NB4 (cell line): Measurements from ENCODE around the gene CYP2D6.
"Not testable (repeated sequence)": the region's sequence is repeated elsewhere in the genome, so short reads cannot be mapped to it uniquely, and the experiment has no call there.

ENCODE experiments used
- DNase-seq: peaks from one replicate; pipeline ENCODE4 v3.0.0; 2010; ENCODE audit warnings: low read depth
- H3K4me3 ChIP-seq: one replicate; pipeline ENCODE4 v1.5.1; 2011; ENCODE audit warnings: mild to moderate bottlenecking, low read depth, low read length, moderate library complexity
- MAX ChIP-seq: IDR thresholded peaks from 2 replicates; pipeline ENCODE4 v1.6.1; 2011; ENCODE audit warnings: low read depth, low read length
- MYC ChIP-seq: IDR thresholded peaks from 2 replicates; pipeline ENCODE4 v1.6.1; 2011; ENCODE audit warnings: low read depth, low read length
- POLR2A ChIP-seq: IDR thresholded peaks from 2 replicates; pipeline ENCODE4 v1.6.1; 2011; ENCODE audit warnings: mild to moderate bottlenecking; ENCODE audit not compliant: insufficient read length; ENCODE audit errors: extremely low read depth
- TF ChIP-seq, protein P1 (sequence below): IDR thresholded peaks from one replicate; pipeline ENCODE4 v1.5.1; 2012; ENCODE audit warnings: low read depth, low read length

CYP2D6 gene

GRCh38 chr22:42111798-42112197 lies 18.8 kb downstream of the CYP2D6 start:
- no peak overlapping the region for H3K4me3 ChIP-seq
- DNase-seq: no peak
- TF ChIP-seq MAX (no peak), POLR2A (no peak), MYC (no peak)
- TF ChIP-seq, protein P1, sequence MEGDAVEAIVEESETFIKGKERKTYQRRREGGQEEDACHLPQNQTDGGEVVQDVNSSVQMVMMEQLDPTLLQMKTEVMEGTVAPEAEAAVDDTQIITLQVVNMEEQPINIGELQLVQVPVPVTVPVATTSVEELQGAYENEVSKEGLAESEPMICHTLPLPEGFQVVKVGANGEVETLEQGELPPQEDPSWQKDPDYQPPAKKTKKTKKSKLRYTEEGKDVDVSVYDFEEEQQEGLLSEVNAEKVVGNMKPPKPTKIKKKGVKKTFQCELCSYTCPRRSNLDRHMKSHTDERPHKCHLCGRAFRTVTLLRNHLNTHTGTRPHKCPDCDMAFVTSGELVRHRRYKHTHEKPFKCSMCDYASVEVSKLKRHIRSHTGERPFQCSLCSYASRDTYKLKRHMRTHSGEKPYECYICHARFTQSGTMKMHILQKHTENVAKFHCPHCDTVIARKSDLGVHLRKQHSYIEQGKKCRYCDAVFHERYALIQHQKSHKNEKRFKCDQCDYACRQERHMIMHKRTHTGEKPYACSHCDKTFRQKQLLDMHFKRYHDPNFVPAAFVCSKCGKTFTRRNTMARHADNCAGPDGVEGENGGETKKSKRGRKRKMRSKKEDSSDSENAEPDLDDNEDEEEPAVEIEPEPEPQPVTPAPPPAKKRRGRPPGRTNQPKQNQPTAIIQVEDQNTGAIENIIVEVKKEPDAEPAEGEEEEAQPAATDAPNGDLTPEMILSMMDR: no peak

- no peak overlapping the region for H3K4me3 ChIP-seq
- DNase-seq: no peak
- no peak for TF ChIP-seq MYC
Observed at GRCh38 chr22:42108848-42109247, 21.8 kb downstream of the CYP2D6 start.

DNA sequence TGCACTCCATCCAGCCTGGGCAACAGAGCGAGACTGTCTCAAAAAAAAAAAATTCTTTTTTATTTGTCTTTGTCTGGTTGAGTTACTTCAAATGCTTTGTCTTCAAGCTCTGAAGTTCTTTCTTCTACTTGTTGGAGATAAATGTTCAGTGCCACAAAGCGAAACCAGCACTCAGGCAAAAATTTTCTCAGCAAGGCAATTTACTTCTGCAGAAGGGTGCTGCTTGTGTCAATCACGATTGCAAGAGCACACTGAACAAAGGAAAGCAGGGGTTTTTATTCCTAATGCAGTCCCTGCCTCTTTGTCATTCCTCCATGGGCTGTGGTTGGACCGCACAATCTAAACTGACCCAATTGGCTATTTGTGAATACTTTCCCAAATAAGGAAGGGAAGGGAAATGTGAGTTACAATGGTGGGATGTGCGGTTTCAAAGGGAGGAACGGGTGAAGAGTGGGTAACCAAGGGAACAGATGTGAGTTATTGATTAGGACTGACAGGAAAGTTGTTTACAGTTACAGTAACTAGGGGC lies 26.2 kb downstream of the CYP2D6 start:
- not testable (repeated sequence) for DNase-seq, H3K4me3 ChIP-seq

DNA sequence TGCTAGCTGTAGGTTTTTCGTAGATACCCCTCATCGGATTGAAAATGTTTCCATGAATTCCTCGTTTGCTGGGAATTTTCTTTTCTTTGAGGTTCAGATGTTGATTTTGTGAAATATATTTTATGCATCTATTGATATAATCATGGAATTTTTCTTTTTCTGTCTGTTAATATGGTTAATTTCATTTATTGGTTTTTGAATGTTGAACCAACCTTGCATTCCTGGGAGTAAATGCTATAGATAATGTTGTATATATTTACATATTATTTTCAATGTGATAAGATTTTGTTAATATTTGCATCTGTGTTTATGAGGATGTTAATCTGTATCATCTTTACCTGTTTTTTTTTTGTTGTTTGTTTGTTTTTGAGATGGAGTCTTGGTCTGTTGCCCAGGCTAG lies 29.4 kb downstream of the CYP2D6 start:
- no peak for DNase-seq
- H3K4me3 ChIP-seq: no peak overlapping the region
- TF ChIP-seq POLR2A (no peak), MAX (no peak), MYC (no peak)
- TF ChIP-seq, protein P1: no peak

DNA sequence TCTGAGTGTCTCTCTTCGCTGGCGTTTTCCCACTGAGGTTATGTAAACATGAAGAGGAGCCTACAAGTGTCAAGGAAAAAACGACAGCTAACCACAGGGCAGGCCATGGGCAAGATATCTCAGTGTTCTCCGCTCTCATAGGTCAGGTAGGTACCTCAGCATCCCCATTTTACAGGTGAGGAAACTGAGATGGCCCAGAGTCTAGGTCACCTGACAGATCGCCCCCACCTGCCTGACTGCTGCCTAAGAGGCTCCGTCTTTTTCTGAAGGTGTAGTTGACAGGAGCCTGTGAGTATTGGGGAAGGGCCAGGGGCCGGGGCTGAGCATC lies 39.2 kb downstream of the CYP2D6 start:
- peak overlapping the region; percentile 64 for H3K4me3 ChIP-seq
- no peak for DNase-seq
- no peak for TF ChIP-seq MAX

DNA sequence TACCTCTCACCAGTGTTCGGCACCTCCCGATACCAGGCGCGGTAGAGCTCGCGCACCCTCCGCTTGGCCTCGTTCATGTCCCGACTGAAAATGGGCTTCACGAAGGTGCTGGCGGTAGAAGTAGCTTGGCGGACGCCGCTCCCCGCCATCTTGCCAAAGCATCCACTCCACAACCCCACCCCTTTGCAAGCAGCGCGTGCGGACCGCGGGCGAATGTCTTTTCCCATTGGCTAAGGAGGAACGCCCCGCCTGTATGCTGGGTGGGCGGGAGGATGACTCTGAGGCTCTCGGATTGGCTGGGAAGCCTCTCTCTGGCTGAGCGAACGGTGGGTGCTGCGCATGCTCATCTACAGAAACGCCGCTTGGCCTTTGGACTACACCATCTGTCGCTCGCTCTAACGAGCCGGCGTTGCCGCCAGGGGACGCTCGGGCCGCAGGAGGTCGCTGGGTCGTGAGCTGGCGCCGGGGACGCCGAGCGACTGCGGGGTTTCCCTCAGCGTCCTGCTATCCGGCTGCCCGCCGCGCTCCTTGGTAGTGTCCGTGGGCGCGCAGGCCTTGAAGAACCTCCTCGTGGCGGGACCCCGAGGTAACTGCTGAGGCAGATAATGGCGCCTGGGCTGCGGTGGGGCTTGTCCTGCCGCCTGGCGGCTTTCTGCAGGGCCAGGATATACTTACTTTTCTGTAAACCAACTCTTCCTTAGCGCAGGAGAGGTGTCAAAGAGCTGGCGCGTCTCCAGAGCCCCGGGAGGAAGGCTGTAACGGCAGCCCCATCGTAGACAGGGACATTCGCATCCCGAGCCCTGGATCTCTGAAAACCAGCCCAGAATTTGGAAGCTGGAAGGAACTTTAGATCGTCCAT lies 39.8 kb downstream of the CYP2D6 start, which contains the start of gene NDUFA6:
NDUFA6 (minus strand) TSS at position 177 of the 859 bp plus-strand sequence; CDS start at position 149, 28 bp downstream.
- TF ChIP-seq, protein P1: peak; percentile 81
- TF ChIP-seq MYC (0 out of 2 replicates have a peak, but pooled peaks have one; percentile 22), POLR2A (peak; percentile 76), MAX (peak; percentile 52)
- H3K4me3 ChIP-seq: peak within 1 kb of the TSS; percentile 90
- DNase-seq: peak; percentile 99

- TF ChIP-seq MAX (no peak), POLR2A (no peak), MYC (no peak)
- TF ChIP-seq, protein P1: no peak
- H3K4me3 ChIP-seq: no peak overlapping the region
- no peak for DNase-seq
Observed at GRCh38 chr22:42086051-42086450, 44.6 kb downstream of the CYP2D6 start.
